ENCODE results near the gene AVPR2.

AVPR2 gene

DNA sequence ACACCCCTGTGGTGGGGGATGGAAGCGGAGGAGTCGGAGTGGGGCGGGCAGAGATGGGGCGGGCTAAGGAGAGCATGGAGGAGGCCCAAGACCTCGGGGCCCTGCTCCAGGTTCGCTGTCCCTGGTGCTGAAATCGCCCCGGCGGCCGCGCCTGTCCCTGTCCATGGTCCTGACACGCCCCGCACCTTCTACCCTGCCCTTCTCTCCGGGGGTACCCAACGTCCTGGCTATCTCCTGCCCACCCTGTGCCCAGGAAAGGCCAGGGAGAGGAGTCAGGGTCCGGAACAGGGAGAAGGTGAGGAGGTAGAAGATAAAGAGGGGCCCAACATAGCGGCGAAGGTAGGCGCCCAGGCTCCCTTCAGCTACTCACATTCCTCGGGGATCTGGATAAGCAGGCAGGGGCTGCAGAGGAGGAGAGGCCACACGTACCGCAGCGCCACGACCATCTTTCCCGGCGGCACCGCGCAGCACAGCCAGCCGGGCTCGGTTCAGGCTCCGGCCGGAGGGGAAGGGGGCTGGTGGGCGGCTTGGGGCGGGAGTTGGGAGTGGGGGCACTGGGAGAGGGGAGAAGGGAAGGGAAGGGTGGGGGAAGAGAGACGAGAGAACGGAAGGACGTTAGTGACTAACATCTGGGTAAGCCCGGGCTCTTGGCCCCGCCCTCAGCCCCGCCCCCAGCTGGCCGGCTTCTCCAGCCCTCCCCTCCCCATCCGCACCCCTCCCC, 28.9 kb upstream of the AVPR2 start:
- DNase-seq (ENCODE audit: insufficient read length, low spot score) (no peak), FAIRE-seq (no peak)
- TF ChIP-seq POLR2A (IDR thresholded peaks at IDR 0.05; ENCODE audit: low read depth, low read length) = no peak

DNA sequence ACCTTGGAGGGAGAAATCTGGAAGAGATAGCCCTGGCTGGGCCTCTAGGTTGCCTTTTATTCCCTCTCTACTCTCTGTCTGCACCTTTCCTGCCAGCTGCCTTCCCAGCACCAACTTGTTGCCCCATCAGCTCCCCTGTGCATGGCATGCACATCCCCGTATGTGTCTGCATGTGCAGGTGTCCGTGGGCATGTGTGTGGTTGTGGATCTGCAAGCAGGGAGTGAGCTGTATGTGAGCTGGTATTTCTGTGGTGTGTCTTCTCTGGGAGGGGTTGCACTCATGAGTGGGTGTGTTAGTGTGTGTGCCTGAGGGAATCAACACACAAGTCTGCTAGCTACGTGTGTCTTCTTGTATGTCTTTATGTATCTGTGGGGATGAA, 28.4 kb upstream of the AVPR2 start:
- no peak for TF ChIP-seq POLR2A (IDR thresholded peaks at IDR 0.05; ENCODE audit: low read depth, low read length)
- no peak for DNase-seq (ENCODE audit: insufficient read length, low spot score)
- no peak for FAIRE-seq

DNA sequence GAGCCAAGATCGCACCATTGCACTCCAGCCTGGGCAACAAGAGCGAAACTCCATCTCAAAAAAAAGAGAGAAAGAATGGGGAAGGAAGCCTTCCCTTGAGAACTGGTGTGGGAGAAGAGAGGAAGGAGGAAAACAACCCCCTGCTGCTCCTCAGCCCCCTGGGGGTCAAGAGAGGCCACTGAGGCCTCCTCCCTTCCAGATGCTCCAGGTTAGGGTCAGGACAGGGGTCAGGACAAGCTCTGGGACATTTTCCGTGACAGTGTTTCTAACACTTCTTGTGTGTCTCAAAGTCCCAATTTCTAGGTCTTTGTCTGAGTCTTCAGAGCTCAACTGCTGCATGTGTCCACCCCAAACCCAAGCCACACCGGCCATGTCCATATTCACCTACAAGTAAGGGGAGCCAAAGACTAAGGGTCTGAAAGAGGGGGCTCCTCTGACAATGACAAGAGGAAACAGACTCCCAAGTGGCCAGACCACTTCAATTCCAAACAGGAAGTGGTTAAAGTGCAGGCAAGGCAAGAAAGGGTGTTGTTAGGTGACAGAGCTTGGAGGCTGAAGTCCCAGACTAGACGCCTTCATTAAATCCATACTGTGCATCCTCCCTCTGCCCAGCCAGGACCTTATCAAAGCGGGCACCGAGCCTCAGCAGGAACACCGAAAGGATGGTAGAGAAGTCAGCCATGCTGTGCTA, 26.8 kb upstream of the AVPR2 start:
- FAIRE-seq (no peak), DNase-seq (ENCODE audit: insufficient read length, low spot score) (no peak)
- no peak for TF ChIP-seq POLR2A (IDR thresholded peaks at IDR 0.05; ENCODE audit: low read depth, low read length)

DNA sequence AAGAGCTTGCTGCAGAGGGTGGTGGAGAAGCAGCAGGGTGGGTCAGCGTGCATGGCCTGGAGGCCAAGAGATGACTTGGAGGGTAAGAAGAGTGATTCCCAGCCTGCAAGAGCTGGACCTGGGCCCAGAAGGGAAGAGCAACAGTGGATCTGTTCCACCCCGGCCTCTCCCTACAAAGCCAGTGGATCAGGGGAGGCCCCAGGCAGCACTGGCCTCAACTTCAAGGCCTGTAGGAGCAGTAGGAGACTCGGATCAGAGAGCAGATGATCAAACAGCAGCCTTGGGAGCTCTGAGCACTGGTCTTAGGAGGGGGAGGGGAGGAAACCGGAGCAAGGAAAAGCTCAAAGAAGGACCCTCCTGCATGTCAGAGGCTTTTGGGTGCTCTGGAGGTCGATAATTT, 26.1 kb upstream of the AVPR2 start:
- no peak for DNase-seq (ENCODE audit: insufficient read length, low spot score)
- TF ChIP-seq POLR2A (IDR thresholded peaks at IDR 0.05; ENCODE audit: low read depth, low read length) = no peak
- FAIRE-seq = no peak

DNA sequence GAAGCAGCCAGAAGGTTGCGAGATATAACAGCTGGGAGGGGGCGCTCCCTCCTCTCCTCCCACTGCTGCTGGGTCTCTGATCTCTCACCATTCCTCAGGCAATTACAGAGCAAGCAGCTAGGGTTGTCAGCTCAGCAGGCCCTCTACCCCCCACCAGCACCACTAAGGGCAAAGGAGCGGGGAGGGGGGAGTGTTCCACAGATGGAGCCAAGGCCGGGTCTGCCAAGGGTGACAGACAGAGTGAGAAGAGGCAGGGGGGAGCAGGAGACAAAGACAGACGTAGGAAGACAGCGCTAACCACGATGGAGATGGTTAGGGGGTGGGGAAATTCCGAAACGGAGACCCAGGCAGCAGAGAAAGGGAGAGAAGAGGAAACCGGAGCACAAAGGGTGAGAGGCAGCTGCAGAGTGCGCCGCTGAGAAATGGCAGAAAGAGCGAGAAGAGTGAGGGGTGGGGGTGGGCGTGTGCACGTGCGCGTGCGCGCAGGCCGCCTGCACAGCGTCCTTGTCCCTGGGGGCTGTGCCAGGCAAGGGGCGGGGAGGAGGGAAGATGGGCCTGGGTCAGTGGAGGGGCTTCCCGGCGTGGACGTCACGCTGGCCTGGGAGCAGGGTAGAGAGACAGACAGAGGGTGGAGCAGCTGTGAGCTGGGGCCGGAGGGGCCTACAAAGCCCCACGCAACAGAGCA, 25.4 kb upstream of the AVPR2 start:
- no peak for TF ChIP-seq POLR2A (IDR thresholded peaks at IDR 0.05; ENCODE audit: low read depth, low read length)
- DNase-seq (ENCODE audit: insufficient read length, low spot score) = no peak
- FAIRE-seq = no peak

DNA sequence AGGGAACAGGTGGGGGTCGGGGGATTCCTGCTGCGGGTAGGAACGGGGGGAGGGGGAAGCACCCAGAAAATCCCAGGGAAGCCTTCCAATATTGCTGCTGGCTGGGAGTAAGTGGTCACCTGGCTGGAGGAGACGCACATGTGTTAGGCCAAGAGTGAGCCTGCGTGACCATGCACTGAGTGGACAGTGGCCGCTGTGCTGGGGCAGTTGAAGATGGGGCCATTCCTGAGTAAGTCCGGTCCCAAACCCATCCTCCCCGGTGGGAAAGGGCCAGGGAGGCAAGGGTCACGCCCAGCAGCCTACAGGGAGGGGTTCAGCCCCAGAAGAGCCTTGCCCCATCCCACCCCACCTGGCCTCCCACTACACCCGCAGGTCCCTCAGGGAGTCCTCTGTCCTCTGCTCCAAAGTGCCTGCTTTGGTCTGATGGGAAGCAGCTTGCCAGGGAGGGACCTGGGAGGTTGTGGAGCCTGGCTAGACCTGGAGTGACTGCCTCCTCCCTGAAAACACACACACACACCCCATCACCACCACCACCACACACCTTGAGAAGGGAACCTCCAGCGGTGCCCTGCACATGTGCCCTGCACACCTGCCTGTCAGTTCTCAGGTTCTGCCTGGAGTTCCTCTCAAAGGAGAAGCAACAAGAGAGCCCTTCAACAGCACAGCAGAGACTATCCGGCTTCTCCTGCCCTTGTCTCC, 24.6 kb upstream of the AVPR2 start:
- FAIRE-seq = no peak
- TF ChIP-seq POLR2A (IDR thresholded peaks at IDR 0.05; ENCODE audit: low read depth, low read length) = no peak
- no peak for DNase-seq (ENCODE audit: insufficient read length, low spot score)

DNA sequence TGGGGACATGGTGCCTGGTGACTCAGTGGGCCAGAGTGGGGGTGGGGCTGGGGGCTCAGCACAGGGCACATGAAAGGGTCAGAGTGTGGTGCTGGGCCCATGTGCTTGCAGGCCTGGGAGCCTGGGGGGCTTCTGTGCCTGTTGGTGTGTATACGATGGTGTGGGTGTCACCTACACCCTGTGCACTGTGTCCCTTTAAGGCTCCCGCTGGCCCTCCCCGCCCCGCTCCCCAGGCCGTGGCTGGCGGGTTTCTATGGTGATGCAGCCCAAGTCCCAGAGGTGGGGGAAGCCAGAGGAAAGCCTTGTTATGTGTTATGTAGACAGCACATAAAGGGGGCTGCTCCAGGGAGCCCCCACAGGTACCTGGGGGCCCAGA, 24.0 kb upstream of the AVPR2 start:
- TF ChIP-seq POLR2A (IDR thresholded peaks at IDR 0.05; ENCODE audit: low read depth, low read length) = no peak
- FAIRE-seq (no peak), DNase-seq (ENCODE audit: insufficient read length, low spot score) (no peak)

DNA sequence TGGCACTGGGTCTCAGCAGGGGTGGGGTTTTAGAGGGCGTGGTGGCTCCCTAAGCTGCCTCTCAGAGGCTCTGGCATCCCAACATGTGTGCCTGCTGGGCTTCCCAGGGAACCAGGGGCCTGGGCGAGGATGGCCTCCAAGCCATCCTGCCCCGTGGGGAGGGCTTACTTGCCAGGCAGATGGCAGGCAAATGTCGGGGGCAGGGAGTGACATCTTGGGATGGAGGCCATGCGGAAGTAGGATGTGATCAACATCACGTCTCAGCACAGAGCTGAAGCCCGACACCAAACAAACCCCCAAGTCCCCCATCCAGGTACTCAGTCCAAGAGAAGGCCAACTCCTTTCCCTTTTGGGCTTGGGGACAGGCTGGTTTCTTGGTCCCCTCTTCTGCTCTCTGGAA, 23.2 kb upstream of the AVPR2 start:
- TF ChIP-seq POLR2A (IDR thresholded peaks at IDR 0.05; ENCODE audit: low read depth, low read length) = no peak
- FAIRE-seq = no peak
- no peak for DNase-seq (ENCODE audit: insufficient read length, low spot score)

DNA sequence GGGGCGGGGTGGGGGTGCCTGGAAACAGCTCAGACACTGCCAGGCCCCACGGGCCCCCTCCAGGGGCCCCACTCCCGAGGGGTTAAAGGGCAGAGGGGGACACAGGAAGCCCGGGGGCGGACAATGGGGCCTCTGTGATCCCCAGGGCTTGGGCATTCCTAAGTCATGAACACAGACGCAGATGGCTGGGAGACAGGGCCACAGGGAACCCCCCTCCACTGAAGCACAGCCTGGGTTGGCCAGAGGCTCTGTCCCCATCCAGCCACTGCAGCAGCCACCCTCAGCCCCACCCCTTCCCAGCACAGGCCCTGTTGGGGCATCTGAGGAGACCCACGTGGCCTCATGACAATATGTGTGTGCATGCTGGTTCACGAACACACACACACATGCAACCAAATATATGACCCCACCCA, 22.4 kb upstream of the AVPR2 start:
- TF ChIP-seq POLR2A (IDR thresholded peaks at IDR 0.05; ENCODE audit: low read depth, low read length) = no peak
- DNase-seq (ENCODE audit: insufficient read length, low spot score) = peak; percentile 68

DNA sequence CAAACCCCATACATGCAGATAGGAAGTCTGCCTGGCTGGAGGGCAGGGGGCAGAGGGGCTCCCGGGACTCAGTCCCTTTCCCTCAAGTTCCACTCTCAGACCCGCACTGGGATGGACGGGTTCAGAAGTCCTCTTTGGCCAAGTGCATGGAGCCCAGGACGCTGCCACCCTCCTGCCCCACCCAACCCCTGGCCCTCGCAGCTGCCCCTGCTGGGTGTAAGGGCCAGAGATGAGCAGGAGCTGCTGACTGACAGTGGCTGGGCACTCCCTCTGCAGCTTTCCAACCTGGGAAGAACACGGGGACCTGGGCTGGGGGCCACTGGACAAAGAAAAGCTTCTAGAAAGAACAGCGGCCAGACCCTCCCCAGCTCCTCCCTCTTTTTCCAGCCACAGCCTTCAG, 21.9 kb upstream of the AVPR2 start:
- FAIRE-seq = no peak
- TF ChIP-seq POLR2A (IDR thresholded peaks at IDR 0.05; ENCODE audit: low read depth, low read length) = no peak
- no peak for DNase-seq (ENCODE audit: insufficient read length, low spot score)

More for the DNA sequence above, 22.4 kb upstream of the AVPR2 start:
- FAIRE-seq = peak; percentile 91

DNA sequence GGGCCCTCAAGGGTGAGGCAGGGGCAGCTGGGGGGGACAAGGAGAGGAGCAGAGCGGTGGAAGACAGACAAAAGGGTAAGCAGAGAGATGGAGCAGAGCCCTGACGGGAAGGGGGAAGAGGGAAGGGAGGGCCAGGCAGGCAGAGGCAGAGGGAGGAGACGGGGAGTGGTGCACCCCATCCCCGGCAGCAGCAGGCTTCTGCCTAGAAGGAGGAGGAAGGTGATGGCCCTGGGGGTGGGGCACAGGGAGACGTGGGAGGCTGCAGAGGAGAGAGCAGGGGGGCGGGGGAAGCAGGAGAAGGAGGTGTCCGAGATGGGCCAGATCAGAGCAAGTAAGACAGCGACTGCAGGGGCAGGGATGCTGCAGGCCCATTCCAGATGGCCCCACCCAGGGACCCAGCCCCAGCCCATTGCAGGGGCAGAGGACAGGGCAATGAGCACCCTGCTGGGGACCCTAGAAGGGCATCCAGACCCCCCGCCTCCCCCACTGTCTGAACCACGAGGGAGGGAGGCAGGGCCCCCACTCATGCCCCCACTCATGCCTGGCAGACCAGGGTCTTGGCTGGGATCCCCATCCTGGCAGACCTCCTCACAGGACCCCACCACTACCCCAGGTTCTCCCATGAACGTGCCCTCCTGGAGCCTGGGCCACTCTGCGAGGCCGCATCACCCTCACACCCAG, 21.2 kb upstream of the AVPR2 start:
- DNase-seq (ENCODE audit: insufficient read length, low spot score) (no peak), FAIRE-seq (no peak)
- TF ChIP-seq POLR2A (IDR thresholded peaks at IDR 0.05; ENCODE audit: low read depth, low read length) = no peak

DNA sequence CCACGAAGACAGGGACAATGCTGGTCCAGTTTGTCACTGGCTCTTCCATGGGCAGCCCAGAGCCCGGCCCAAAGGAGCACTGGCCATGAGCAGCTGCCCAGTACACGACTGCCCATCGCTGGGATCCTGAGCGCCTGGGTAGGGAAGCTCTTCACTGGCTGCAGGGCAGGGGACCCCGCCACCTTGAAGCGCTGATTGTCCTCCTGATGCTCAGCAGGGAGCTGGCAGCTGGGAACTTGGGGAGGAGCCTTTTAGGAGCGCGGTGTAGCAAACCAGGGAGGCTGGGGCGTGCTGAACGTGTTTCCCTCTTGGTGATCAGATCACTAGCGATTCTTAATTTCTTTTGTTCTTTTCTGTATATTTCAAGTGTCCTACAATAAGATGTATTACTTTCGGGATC, 20.3 kb upstream of the AVPR2 start:
- DNase-seq (ENCODE audit: insufficient read length, low spot score) (no peak), FAIRE-seq (no peak)
- no peak for TF ChIP-seq POLR2A (IDR thresholded peaks at IDR 0.05; ENCODE audit: low read depth, low read length)

DNA sequence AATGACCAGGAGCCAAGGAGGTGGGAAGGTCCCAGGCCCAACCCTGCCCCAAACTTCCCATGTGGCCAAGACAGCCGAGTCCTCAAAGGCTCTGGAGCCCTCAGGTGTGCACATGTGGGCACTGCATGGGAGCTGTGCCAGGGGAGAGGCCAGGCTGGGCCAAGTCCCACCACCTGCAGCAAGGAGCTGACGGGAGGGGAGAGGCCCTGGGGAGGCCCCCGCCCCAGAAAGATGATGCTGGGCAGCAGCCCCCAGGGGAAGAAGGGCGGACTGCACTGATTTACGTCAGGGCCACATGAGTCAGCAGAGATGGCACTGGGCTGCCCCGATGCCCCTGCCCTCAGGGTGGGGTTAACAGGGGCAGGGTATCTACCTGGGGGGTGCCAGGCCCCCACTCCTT, 19.9 kb upstream of the AVPR2 start:
- FAIRE-seq = no peak
- no peak for TF ChIP-seq POLR2A (IDR thresholded peaks at IDR 0.05; ENCODE audit: low read depth, low read length)
- DNase-seq (ENCODE audit: insufficient read length, low spot score) = no peak

Data from H54 (cell line).